T-helper 1 cell treated with Interleukin-12 subunit alpha and Interleukin-12 subunit beta and Interleukin-4 antibody, amounts not matched to agents 30 ng/mL and 1 ng/mL, for 36 hours (primary cell): ENCODE results near the gene DNAJC18. TPM values are rescaled to one million over a fixed set of nuclear protein-coding genes. Genes with fewer than 3 reads are reported as not detected.

Source experiments
- intact Hi-C: fragments of 100-400 bp; cut with micrococcal nuclease; formaldehyde crosslinking; loops from one replicate; pipeline ENCODE4 v1.15.1; 2024
- total RNA-seq: library from RNA; stranded (reverse); gene quantifications from 2 replicates; pipeline ENCODE4 v1.2.3, GENCODE V29; 2022

The DNAJC18 gene
- total RNA-seq, 1 donor from 2014 or later, result 13.4 TPM

- intact Hi-C loops, result no loop called here
These were observed 62.1 kb downstream of the DNAJC18 start for GRCh38 chr5:139377226-139377625.

GRCh38 chr5:139376364-139376763, 63.0 kb downstream of the DNAJC18 start:
- intact Hi-C loops, result no loop called here

- intact Hi-C loops, result no loop called here
These were observed 64.4 kb downstream of the DNAJC18 start for GRCh38 chr5:139374909-139375308.

GRCh38 chr5:139371482-139372435, 67.6 kb downstream of the DNAJC18 start:
- intact Hi-C loops, result no loop called here

GRCh38 chr5:139369181-139369580, 70.1 kb downstream of the DNAJC18 start:
- intact Hi-C loops, result no loop called here

GRCh38 chr5:139368613-139369012, 70.7 kb downstream of the DNAJC18 start:
- intact Hi-C loops, result no loop called here

GRCh38 chr5:139364466-139364865, 74.9 kb downstream of the DNAJC18 start:
- intact Hi-C loops, result no loop called here

- intact Hi-C loops, result loop anchor here (2.0 kb wide), 1 partner anchor 29 kb away; no protein-coding TSS in a partner anchor
These were observed 75.4 kb downstream of the DNAJC18 start for GRCh38 chr5:139363937-139364336.

GRCh38 chr5:139361835-139362429, 77.4 kb downstream of the DNAJC18 start:
- intact Hi-C loops, result loop anchor here (2.0 kb wide), 1 partner anchor 31 kb away; no protein-coding TSS in a partner anchor

- intact Hi-C loops, result no loop called here
These were observed 78.9 kb downstream of the DNAJC18 start for GRCh38 chr5:139360384-139360783.

Other genes with a start within 250 kb of the DNAJC18 start
- gene SIL1, start 241.2 kb downstream of the DNAJC18 start, total RNA-seq, result 23.9 and 25.8 TPM in 2 replicates
- 229 and 245 TPM in 2 replicates for gene MATR3, start 145.8 kb downstream of the DNAJC18 start, total RNA-seq
- 94.8 and 95.3 TPM in 2 replicates for gene PAIP2, start 97.7 kb downstream of the DNAJC18 start, total RNA-seq
- 4.0 and 5.9 TPM in 2 replicates for gene SLC23A1, start 56.2 kb downstream of the DNAJC18 start, total RNA-seq
- gene MZB1, start 49.6 kb downstream of the DNAJC18 start, total RNA-seq, result 83.6 and 83.7 TPM in 2 replicates
- 5.2 TPM in 2 replicates for gene PROB1, start 44.4 kb downstream of the DNAJC18 start, total RNA-seq
- 4.4 and 6.4 TPM in 2 replicates for gene SPATA24, start 35.4 kb downstream of the DNAJC18 start, total RNA-seq
- gene ECSCR, start 23.2 kb upstream of the DNAJC18 start, total RNA-seq, result 0.61 and 0.76 TPM in 2 replicates
- 0.54 and 0.68 TPM in 2 replicates for gene SMIM33, start 31.5 kb upstream of the DNAJC18 start, total RNA-seq
- gene STING1, start 43.2 kb upstream of the DNAJC18 start, total RNA-seq, result 269 and 271 TPM in 2 replicates
- 221 and 229 TPM in 2 replicates for gene UBE2D2, start 121.8 kb upstream of the DNAJC18 start, total RNA-seq
- gene CXXC5, start 208.8 kb upstream of the DNAJC18 start, total RNA-seq, result 0.85 and 1.5 TPM in 2 replicates